NK-92 (cell line): Measurements from ENCODE around the gene IL22RA1.

Source experiments
- DNase-seq: peaks from one replicate; lab custom pipeline; 2025; ENCODE audit not compliant: unreplicated experiment; lab: John Stamatoyannopoulos, UW

Gene IL22RA1

GRCh38 chr1:24142546-24143534 lies at the start of gene IL22RA1:
TSS of gene IL22RA1 (minus strand) at chr1:24143140. CDS start at chr1:24143082, 58 bp downstream.
- DNase-seq = no peak

- DNase-seq = no peak
Observed at GRCh38 chr1:24191860-24192259, 48.9 kb upstream of the IL22RA1 start.

- DNase-seq = no peak
Observed at GRCh38 chr1:24190983-24191461, 48.1 kb upstream of the IL22RA1 start.

GRCh38 chr1:24189528-24189927 lies 46.6 kb upstream of the IL22RA1 start:
- DNase-seq = no peak

- DNase-seq = no peak
Observed at GRCh38 chr1:24186993-24187790, 44.3 kb upstream of the IL22RA1 start, which contains the start of gene IFNLR1. TSS of gene IFNLR1 (minus strand) at chr1:24187289. CDS start at chr1:24187248, 41 bp downstream.

GRCh38 chr1:24186711-24186992 lies 43.7 kb upstream of the IL22RA1 start:
- no peak for DNase-seq

GRCh38 chr1:24186031-24186710 lies 43.2 kb upstream of the IL22RA1 start:
- no peak for DNase-seq

GRCh38 chr1:24185076-24185475 lies 42.1 kb upstream of the IL22RA1 start:
- no peak for DNase-seq

- DNase-seq = no peak
Observed at GRCh38 chr1:24182061-24182460, 39.1 kb upstream of the IL22RA1 start.

- DNase-seq = no peak
Observed at GRCh38 chr1:24181619-24182018, 38.7 kb upstream of the IL22RA1 start.

GRCh38 chr1:24180676-24181075 lies 37.7 kb upstream of the IL22RA1 start:
- no peak for DNase-seq

GRCh38 chr1:24179251-24179840 lies 36.4 kb upstream of the IL22RA1 start:
- DNase-seq = no peak

GRCh38 chr1:24178407-24178806 lies 35.5 kb upstream of the IL22RA1 start:
- no peak for DNase-seq

GRCh38 chr1:24177161-24177560 lies 34.2 kb upstream of the IL22RA1 start:
- no peak for DNase-seq

- DNase-seq = no peak
Observed at GRCh38 chr1:24175033-24175755, 32.3 kb upstream of the IL22RA1 start.

- DNase-seq = no peak
Observed at GRCh38 chr1:24173638-24174575, 31.0 kb upstream of the IL22RA1 start.

GRCh38 chr1:24172598-24172997 lies 29.7 kb upstream of the IL22RA1 start:
- no peak for DNase-seq

- DNase-seq = no peak
Observed at GRCh38 chr1:24169286-24169685, 26.3 kb upstream of the IL22RA1 start.

GRCh38 chr1:24168245-24168644 lies 25.3 kb upstream of the IL22RA1 start:
- DNase-seq = no peak
